HG03354 (cell line): Measurements from ENCODE around the gene CNGA2.
A peak's percentile ranks its signal among the peaks of the same experiment; 100 is the strongest.

ENCODE experiments used
- ATAC-seq: cut with Tn5 transposase; IDR thresholded peaks from one replicate; pipeline ENCODE4 v1.9.1; 2021; ENCODE audit warnings: mild to moderate bottlenecking; ENCODE audit not compliant: unreplicated experiment, poor library complexity, severe bottlenecking

The CNGA2 gene

DNA sequence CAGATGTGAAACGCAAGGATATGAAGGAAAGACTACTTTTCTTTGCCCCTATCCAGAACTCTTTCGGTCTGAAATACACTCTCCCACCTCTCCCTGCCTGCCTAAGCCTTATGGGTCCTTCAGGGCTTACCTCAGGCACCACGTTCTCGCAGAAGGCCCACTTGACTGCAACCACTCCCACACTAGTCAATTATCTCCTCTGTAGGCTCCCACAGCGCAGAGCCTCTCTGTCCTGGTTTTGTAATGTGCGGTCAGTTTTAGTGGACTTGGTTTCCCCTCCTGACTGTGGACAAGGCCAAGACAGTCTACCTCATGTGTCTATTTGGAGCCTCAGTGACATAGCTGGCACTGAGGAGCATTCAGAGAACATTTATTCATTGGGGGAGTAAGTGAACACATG is 11.1 kb downstream of the CNGA2 start:
- no peak for ATAC-seq

DNA sequence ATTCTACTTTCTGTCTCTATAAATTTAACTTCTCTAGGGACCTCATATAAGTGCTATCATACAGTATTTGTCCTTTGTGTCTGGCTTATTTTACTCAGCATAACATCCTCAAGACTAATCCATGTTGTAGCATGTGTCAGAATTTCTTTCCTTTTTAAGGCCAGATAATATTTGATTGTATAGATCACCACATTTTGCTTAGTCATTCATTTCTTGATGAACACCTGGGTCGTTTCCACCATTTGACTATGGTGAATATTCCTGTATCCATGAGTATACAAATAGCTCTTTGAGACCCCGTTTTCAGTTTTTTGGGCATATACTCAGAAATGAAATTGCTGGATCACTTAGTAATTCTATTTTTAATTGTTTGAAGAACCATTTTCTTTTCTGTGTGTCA is 12.0 kb downstream of the CNGA2 start:
- ATAC-seq = no peak

DNA sequence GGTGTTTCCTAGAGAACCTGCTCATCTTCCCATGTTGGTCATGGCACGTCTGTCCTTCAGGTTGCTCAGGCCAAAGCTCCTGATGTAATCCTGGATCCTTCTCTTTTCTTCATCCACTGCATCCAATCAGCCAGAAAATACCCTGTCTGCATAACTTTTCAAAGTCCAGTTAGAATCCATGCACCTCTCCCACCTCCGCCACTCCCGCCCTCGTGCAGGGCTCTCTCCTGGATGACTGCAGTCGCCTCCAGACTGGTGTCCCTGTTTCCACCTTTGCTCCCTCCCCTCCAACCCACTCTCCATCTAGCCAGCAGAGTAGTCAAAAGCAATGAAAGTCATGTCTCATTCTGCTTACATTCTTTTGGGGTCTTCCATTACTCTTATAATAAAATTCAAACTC is 16.0 kb downstream of the CNGA2 start:
- ATAC-seq = no peak

DNA sequence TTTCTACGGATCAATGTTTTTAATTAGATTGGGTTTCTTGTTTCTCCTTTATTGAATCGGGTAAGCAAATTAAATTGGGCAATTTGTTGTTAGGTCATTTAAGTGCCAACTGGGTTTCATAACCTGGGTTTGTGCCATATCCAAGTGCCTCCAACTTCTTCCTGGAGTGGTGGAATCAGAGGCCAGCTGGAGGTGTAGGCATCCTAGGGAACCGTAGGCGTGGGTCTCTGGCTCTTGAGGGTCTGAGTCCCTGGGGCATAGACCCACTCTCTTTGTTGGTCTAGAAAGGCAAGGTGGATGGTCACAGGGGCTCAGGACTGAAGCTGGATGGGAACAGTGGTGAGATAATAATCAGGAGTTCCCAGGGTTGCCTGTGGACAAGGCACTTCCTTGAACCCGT is 18.3 kb downstream of the CNGA2 start:
- ATAC-seq = no peak

DNA sequence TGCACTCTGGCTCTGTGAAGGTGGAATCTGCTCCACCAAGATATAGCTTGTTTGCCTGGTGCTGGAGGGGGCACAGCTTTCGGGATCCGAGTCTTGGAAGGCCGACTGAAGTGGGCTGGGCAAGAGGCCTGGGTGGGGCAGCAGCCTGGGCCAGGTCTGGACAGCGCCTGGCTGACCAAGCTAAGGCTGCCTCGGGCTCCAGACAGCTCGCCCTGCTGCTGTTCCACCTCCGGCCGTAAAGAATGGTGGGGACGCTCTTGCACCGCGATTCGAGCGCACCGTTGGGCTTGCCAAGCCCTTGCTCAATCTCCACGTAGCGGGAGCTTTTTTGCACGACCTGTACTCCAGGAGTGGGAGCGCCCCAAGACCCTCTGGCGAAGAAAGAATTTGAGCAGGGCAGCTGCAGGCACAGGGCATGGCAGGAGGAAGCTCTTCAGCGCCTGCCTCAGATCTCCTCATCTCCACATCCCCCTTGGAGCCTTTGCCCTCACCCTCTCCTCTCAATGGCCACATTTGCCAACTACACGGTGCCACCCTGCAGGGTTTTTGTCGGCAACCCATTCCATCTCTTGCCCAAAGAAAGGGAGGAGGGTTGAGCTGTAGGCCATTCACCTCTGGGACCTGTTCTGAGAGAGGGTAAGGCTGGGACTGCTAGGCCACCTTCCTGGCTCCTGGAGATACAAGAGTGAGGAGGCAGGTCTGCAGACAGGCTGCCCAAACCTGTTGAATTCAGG is 18.9 kb downstream of the CNGA2 start:
- ATAC-seq = peak; percentile 85

DNA sequence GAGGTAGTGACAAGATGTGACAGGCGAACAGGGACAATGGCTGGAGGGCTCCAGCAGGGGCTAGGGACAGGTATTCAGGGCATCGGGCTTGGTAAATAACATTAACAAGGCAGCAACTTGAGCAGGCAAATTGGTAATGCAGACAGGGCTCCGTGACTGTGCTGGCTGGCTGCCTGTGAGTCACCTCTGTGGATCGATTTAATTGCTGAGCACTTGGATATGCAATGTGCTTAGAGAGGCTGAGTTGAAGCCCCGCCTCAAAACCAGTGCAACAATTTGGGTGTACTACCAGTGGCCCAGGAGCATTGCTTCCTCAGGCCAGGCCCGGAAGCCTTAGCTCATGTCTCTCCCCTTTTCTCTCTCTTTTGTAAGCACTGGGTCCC is 19.5 kb downstream of the CNGA2 start:
- no peak for ATAC-seq

DNA sequence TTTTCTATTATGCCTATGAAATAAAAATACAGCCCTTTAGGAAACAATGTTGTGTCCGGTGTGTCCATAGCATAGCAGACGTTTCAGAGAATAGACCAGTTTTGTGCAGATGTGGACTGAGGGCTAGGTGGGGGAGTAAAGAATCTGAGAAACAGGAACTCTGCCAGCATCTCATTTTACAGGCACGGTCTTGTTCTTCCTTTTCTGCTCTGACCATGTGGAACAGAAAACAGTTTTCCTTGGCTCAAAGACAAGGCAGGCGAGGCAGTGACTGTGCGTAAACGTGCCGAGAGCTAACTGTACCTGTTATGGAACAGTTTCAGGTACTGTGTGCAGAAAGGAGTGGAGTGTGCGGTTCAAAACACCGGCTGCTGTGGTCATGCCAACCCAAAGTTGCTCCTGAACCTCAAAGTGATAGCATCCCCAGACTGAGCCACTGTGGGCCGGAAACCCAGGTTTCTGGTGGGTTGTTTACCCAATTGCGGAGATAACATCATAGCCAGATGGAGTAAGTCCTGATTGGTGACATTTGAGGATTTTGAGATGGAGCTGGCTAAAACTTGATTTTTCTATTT is 20.2 kb downstream of the CNGA2 start:
- no peak for ATAC-seq

DNA sequence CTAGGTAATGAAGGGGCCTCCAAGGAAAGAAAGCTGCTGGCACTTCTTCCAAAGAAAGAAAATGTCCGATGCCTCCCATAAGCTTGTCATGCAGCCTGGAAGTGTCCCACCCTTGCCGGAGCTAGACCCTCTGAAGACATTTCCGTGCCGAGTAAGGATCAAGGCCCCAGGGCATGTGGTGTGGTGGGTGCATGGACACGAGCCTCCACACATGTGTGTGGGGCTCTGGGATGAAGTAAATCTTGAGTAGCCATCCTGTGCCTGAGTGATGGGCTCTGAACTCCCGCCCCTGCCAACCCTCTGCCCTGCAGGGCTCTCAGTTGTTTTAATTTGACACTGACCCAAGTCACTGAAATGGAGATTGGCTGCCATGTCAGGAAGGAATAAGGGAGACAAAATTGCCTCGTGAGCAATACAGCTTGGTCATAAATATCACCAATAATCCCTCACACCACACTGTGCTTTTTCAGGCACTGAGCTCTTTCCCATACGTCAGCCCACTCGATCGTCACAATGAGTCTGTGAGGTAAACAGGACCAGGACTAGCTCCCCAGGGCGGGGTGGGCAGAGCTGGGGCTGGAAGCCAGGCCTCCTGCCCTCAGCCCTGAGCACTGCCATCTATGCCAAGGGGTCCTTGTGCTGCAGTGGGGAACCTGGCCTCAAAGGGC is 24.6 kb downstream of the CNGA2 start:
- ATAC-seq = no peak

DNA sequence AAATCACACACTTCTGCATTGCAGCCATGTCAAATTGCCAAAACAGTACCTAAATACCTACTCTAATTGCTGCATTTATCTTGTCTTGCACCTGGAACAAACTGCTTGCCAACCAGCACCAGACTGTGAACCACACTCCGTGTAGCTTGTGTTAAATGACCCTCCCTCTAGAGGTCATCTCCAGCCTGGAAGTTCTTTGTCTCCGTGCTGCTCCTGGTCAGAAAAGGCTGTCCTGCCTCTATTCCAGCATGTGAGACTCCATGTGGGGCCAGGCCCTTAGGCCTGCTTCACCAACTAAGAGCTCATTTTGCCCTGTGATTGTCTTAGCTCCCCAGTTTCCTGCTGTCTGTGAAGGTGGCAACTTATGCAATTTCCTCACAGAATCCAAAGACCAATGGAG is 28.3 kb downstream of the CNGA2 start:
- ATAC-seq = no peak

DNA sequence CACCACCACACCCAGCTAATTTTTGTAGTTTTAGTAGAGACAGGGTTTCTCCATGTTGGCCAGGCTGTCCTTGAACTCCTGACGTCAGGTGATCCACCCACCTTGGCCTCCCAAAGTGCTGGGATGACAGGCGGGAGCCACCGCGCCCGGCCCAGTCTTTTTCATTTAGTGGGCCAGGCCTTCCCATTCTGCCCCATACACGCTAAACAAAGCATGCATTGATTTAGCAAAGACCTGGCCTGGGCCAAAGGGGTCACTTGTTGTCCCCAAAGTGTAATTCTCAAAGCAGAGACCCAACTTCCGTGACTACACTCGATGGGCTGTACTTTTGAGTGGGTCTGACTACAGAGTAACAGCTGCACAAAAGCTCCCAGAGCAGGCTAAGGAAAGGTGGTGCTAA is 29.2 kb downstream of the CNGA2 start:
- no peak for ATAC-seq

DNA sequence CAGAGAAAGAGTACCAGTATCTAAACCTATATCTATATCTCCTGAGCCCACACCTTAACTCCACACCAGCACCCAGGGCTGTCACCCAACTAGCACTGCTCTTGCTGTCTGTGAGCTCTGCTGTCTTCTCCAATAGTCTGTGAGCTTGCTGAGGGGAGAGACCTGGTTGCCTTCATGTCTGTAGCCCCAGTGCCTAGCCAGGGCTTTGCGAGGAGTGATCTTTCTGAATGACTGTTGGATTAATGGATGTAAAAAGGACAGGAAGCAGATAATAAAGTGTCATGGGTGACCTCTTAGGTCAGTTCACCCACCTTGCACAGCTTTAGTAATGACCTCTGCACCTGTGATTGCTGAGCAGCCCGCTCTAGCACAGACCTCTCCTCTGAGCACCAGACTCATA is 30.5 kb downstream of the CNGA2 start:
- no peak for ATAC-seq

DNA sequence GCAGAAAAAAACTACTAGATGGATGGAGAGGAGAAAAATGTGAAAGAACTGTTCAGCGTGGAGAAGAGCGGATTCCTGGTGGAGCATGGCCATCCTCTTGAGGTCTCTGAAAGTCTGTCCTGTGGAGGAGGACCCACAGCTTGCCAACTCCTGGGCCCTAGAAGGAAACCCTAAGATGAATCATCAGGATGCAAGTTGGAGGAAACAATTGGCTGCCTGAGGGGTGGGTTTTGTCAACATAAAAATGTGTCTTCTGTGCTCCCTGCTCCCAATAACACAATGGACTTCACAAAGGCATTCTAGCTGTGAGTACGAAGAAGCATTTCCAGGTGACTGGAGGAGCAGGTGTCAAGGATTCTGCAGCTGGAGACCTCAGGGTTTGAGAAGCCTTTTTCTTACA is 37.2 kb downstream of the CNGA2 start:
- ATAC-seq = no peak

DNA sequence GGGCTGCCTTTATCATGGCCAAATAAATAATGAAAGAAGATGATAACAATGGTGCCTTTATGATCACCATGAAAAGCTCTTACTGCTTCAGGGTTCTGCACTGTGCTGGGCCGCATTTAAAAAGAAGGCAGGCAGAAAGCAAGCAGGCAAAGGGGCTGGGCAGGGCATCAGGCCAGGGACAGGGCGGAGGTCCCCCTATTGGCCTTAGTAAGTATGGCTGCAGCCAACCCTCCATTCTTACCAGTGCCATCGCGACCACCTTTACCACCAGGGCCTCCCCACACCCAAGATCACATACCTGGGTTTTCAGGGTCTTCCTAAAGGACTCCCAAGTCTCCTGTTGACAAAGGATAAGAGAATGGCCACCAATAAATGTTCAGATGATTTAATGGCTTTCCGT is 38.9 kb downstream of the CNGA2 start:
- no peak for ATAC-seq

DNA sequence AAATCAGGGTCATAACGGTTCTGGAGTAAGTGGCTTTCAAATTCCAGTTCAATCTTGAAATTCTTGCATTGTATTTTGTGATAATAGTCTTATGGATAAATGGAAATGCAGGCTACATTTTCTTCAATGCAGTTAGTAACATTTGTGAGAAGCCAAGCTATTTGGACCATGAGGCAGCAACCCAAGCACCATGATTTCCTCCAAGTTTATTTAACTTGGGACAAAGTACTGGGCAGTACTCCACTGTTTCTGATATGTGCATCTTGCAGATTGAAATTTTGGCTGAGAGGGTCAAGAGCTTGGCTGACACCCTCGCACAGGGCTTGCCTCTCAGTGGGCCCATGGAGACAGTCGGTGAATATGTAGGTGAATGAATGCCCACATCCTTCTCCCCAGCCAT is 39.9 kb downstream of the CNGA2 start:
- ATAC-seq = no peak

DNA sequence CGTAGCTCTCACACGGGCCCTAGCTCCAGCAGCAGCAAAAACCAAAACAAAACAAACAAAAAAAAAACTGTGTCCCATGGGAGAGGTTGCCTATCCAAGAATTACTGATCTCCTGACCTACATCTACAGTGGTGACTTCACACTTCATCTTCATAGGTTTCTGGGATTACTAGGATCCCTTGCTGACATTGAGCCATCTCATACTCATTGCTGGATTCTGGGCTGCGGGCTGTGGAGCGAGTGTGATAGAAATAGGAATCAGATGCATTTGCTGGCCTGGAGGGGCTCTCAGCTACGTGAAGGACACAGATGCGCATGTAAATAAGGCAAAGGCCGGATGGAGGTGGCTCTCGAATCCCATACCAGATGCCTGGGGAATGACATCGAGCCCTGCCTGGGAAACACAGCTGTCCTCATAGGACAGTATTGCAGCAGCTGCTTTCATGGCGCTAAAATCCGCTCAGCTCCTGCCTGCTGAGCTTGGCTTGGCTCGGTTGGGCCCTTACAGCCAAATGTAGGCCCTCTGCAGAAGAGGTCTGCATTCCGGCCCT is 41.7 kb downstream of the CNGA2 start:
- ATAC-seq = no peak

DNA sequence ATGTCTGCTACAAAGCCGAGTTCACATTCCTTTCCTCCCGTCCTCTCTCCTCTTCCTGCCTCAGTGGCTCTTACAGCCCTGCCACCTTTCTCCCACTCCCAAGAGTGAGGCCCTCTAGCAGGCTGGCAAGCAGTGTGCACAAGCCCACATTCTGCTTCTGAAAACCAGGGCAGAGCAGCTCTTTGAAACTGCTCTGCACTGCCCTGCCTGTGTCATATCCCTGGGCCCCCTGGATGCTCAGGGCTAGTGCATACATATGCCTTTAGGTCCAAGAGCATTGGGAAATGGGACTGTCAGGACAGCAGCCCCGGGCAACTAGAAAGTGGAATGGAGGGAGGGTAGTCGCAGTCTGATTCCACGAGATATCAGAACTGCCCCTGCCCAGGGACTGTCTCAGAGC is 42.4 kb downstream of the CNGA2 start:
- ATAC-seq = no peak

DNA sequence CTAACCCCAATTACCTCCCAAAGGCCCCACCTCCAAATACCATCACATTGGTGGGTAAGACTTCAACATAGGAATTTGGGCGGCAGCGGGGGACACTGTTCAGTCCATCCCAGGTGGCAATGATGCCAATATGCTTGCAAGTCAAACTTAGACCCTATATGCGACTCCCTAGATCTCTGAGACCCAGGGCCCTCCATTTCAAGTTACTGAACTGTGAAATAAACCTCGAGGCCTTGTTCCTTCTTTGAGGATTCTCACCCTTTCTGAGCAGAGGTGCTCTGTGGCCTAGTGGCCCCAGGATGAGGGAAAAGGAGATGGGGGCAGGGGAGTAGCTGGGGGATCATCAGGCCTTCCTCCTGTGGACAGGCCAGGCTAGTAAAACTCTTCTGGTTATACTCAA is 44.7 kb downstream of the CNGA2 start:
- no peak for ATAC-seq

DNA sequence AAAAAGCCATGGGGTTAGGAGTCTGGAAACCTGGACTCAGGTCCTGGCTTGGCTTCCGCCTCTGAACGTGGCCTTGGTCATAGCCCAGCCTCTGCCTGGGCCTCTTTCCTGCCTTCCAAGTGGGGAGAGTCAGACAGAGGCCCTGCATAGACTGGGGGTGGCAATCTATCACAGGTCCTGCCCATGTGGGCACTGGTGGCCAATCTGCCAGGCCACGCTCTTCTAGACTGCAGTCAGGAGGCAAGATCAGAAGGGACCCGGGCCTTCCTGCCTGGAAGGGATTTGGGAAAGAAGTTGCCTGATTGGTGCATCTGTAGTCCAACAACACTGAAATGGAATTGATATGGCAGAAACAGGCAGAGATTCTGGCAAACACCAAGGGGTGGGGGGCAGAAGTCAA is 46.1 kb downstream of the CNGA2 start:
- no peak for ATAC-seq

DNA sequence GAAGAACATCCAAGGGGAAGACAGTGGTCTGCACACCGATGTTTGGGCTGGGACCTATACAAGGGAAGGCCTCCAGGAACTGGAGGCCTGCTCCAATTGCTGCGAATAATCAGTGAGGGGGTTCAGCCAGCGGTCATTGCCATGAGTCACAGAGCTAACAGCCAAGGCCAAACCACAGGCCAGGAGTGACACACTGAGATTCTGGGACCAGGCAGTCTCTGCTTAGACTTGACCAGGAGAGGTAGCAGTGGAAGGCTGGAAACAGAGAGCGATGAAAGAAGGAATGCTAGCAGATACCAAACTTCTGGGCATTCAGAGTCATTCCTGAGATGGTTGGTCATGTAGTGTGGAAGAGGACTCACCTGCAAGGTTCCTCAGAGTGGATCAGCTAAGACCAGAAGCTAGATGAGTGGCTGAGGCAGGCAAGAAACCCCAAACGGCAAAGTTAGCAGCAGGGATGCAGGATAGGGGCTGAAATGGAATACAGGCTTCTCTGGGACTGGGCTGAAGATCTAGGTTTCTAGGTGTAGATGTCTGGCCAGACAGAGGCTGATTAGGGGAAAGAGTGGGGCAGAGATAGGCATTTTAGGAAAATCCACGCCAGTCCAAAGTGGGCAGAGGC is 54.7 kb downstream of the CNGA2 start:
- ATAC-seq = no peak

DNA sequence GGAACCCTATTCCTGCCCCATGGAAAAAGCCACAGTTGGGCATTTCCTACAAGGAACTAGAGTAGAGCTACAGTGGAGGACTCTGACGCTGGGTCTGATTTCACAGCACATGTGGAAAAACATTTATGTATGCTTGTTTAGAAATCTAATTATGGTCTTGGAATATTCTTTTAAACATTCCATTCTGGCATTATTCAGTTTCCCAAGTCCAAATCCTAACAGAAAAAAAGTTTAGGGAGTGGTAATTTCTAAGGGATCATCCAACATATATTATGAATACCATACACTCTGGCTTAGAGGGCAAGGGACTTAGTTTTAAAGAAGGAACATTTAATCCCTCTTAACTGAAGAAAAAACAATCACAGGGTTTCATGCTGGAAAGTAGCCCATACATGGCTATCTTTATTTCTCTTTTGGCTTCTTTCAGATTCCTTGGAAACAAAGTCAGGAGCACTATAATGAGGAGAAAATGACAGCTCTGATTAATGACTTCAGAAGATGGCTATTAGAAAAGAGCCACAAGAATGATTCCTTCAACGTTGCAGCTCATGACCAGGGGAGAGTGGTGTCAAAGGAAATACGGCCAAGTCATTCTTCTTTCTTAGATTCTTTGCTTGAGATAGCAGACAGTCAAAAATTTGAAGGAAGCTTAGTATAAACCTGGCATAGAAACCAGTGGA is 56.1 kb downstream of the CNGA2 start:
- ATAC-seq = no peak
